ENCODE results near the gene ANO9. TPM values are rescaled to one million over a fixed set of nuclear protein-coding genes. Genes with fewer than 3 reads are reported as not detected.

ANO9 gene
- total and polyA plus RNA-seq, 8 donors, result 4.0 to 28.0 (median 8.0) TPM

DNA sequence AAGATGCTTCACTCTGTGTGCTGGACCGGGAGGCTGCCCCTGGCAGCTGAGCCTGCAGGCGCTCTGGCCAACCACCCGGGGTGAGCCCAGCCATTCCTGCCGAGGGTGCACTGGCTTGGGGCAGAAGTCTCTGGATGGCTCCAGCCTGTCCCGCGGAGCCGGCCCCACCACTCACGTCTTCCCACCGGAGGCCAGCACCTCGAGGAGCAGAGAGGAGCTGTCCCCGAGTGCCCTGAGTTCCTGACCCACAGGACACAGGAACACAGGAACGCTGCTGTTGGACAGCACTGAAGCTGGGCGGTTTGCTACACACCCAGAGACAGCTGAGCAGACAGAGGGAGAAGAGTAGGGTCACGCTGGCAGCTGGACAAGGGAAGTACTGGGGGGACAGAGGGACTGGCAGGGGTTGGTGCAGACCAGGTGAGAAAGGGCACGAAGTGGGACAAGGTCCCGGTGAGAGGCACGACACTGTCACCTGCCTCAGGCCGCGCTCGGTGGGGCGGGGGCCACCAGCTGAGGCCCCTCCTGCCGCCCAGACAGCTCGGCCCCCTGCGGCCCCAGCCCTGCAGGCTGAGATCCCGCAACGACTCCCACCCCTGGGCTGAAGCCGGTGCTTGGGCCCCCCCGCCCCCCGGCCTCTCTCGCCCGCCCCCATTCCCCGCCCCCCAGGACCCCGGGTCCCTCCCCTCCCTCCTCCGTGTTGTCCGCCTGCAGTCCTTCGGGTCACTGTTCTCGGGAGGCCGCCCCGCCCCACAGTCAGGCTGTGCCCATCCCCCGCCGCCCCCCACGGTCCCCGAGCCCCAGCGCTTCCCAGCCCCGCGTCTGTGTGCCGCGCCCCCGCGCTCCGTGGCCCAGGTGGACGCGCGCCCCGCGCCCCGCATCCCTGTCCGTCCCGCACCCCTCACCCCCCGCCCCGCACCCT, 73.1 kb downstream of the ANO9 start:
- H3K27me3 ChIP-seq, result peaks cover 22 to 76% of the 10 kb centered on the region in 2 donors
- intact Hi-C loops (cut with DNase I), result no loop called here
- ATAC-seq, result peak; percentile 12

DNA sequence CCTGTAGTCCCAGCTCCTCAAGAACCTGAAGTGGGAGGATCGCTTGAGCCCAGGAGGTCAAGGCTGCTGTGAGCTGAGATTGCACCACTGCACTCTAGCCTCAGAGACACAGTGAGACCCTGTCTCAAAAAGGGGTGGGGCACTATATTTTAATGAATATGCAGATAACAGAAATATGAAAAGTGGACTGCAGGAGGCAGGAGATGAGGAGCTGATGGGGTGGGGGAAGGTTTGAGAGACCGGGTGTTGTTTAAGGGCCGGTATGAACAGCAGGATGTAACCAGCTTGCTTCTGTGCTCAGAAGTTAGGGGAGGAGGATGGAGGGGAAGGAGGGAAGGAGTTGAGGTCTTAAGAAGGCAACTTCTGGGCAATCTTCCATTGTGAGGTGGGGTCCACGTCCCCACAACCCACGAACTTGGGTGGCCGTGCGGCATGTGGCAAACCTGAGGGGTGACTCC, 73.8 kb downstream of the ANO9 start:
- intact Hi-C loops (cut with DNase I), result no loop called here
- no peak overlapping the region for H3K4me3 ChIP-seq
- TF ChIP-seq, protein P1, sequence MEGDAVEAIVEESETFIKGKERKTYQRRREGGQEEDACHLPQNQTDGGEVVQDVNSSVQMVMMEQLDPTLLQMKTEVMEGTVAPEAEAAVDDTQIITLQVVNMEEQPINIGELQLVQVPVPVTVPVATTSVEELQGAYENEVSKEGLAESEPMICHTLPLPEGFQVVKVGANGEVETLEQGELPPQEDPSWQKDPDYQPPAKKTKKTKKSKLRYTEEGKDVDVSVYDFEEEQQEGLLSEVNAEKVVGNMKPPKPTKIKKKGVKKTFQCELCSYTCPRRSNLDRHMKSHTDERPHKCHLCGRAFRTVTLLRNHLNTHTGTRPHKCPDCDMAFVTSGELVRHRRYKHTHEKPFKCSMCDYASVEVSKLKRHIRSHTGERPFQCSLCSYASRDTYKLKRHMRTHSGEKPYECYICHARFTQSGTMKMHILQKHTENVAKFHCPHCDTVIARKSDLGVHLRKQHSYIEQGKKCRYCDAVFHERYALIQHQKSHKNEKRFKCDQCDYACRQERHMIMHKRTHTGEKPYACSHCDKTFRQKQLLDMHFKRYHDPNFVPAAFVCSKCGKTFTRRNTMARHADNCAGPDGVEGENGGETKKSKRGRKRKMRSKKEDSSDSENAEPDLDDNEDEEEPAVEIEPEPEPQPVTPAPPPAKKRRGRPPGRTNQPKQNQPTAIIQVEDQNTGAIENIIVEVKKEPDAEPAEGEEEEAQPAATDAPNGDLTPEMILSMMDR (IDR thresholded peaks at IDR 0.05), result no peak
- peaks cover 22 to 76% of the 10 kb centered on the region in 2 donors for H3K27me3 ChIP-seq
- no peak overlapping the region for H3K27ac ChIP-seq
- H3K4me1 ChIP-seq, result peaks cover 0 to 6% of the 10 kb centered on the region in 2 donors
- no peak for DNase-seq
- no peaks in the 10 kb centered on the region for H3K9me3 ChIP-seq
- H3K36me3 ChIP-seq, result no peaks in the 10 kb centered on the region
- ATAC-seq, result no peak

More for the DNA sequence above, 73.1 kb downstream of the ANO9 start:
- Histone ChIP-seq H3K27ac (no peak overlapping the region), H3K36me3 (no peaks in the 10 kb centered on the region), H3K4me3 (no peak overlapping the region), H3K9me3 (no peaks in the 10 kb centered on the region), H3K4me1 (peaks cover 0 to 6% of the 10 kb centered on the region in 2 donors)
- DNase-seq, result peak in 1 of 4 donors; percentile 33
- TF ChIP-seq, protein P1 (IDR thresholded peaks at IDR 0.05), result no peak

Other genes starting within 250 kb of the ANO9 start
- not detected for gene SCGB1C1, start 248.9 kb downstream of the ANO9 start, total RNA-seq
- gene SCGB1C1, start 248.9 kb downstream of the ANO9 start, polyA plus RNA-seq (ENCODE audit: insufficient read length in 6 of 6), result not detected
- gene BET1L, start 234.6 kb downstream of the ANO9 start, total RNA-seq, result 10 to 100 TPM; 46.0 to 53.6 TPM
- 10 to 100 TPM; 36.1 to 50.7 (median 40.5) TPM for gene BET1L, start 234.6 kb downstream of the ANO9 start, polyA plus RNA-seq (ENCODE audit: insufficient read length in 6 of 6)
- gene RIC8A, start 234.3 kb downstream of the ANO9 start, total RNA-seq, result 100 to 1,000 TPM; 100 to 117 TPM
- gene RIC8A, start 234.3 kb downstream of the ANO9 start, polyA plus RNA-seq (ENCODE audit: insufficient read length in 6 of 6), result 10 to 100 TPM; 74.4 to 85.1 (median 76.6) TPM
- 10 to 100 TPM; 13.5 to 15.1 TPM for gene SIRT3, start 205.7 kb downstream of the ANO9 start, total RNA-seq
- gene SIRT3, start 205.7 kb downstream of the ANO9 start, polyA plus RNA-seq (ENCODE audit: insufficient read length in 6 of 6), result 10 to 100 TPM; 28.6 to 36.6 (median 29.8) TPM
- 100 to 1,000 TPM in 1 of 2 donors, 10 to 100 TPM in 1; 78.0 to 131 TPM for gene PSMD13, start 205.0 kb downstream of the ANO9 start, total RNA-seq
- 100 to 1,000 TPM; 132 to 157 (median 151) TPM for gene PSMD13, start 205.0 kb downstream of the ANO9 start, polyA plus RNA-seq (ENCODE audit: insufficient read length in 6 of 6)
- gene NLRP6, start 163.6 kb downstream of the ANO9 start, total RNA-seq, result 1 to 10 TPM in 1 of 2 donors, under 1 TPM in 1; 0.26 to 1.5 TPM
- gene NLRP6, start 163.6 kb downstream of the ANO9 start, polyA plus RNA-seq (ENCODE audit: insufficient read length in 6 of 6), result under 1 TPM in 2 of 6 donors, not detected in 4; 0.06 to 0.08 TPM
- gene PGGHG, start 152.9 kb downstream of the ANO9 start, total RNA-seq, result 10 to 100 TPM; 47.7 to 75.3 TPM
- gene PGGHG, start 152.9 kb downstream of the ANO9 start, polyA plus RNA-seq (ENCODE audit: insufficient read length in 6 of 6), result 10 to 100 TPM; 14.2 to 22.9 (median 19.5) TPM
- not detected for gene IFITM5, start 142.5 kb downstream of the ANO9 start, total RNA-seq
- under 1 TPM in 4 of 6 donors, not detected in 2; 0.18 to 0.91 (median 0.57) TPM for gene IFITM5, start 142.5 kb downstream of the ANO9 start, polyA plus RNA-seq (ENCODE audit: insufficient read length in 6 of 6)
- gene IFITM2, start 134.2 kb downstream of the ANO9 start, total RNA-seq, result 100 to 1,000 TPM; 398 to 886 TPM
- 100 to 1,000 TPM; 106 to 184 (median 152) TPM for gene IFITM2, start 134.2 kb downstream of the ANO9 start, polyA plus RNA-seq (ENCODE audit: insufficient read length in 6 of 6)
- 100 to 1,000 TPM in 1 of 2 donors, 10 to 100 TPM in 1; 98.7 to 149 TPM for gene IFITM1, start 128.0 kb downstream of the ANO9 start, total RNA-seq
- gene IFITM1, start 128.0 kb downstream of the ANO9 start, polyA plus RNA-seq (ENCODE audit: insufficient read length in 6 of 6), result 10 to 100 TPM in 5 of 6 donors, 1 to 10 TPM in 1; 6.3 to 20.1 (median 13.7) TPM
- 1,000 to 10,000 TPM in 1 of 2 donors, 100 to 1,000 TPM in 1; 724 to 1,115 TPM for gene IFITM3, start 121.2 kb downstream of the ANO9 start, total RNA-seq
- gene IFITM3, start 121.2 kb downstream of the ANO9 start, polyA plus RNA-seq (ENCODE audit: insufficient read length in 6 of 6), result 100 to 1,000 TPM; 269 to 498 (median 350) TPM
- 1 to 10 TPM; 1.4 to 2.3 TPM for gene B4GALNT4, start 72.5 kb downstream of the ANO9 start, total RNA-seq
- 10 to 100 TPM; 47.9 to 78.7 (median 59.0) TPM for gene B4GALNT4, start 72.5 kb downstream of the ANO9 start, polyA plus RNA-seq (ENCODE audit: insufficient read length in 6 of 6)
- 10 to 100 TPM; 43.3 to 48.6 TPM for gene PKP3, start 47.8 kb downstream of the ANO9 start, total RNA-seq
- gene PKP3, start 47.8 kb downstream of the ANO9 start, polyA plus RNA-seq (ENCODE audit: insufficient read length in 6 of 6), result 10 to 100 TPM; 11.0 to 15.5 (median 12.6) TPM
- gene SIGIRR, start 27.0 kb downstream of the ANO9 start, total RNA-seq, result 10 to 100 TPM; 59.0 to 74.8 TPM
- 10 to 100 TPM; 24.2 to 43.7 (median 30.3) TPM for gene SIGIRR, start 27.0 kb downstream of the ANO9 start, polyA plus RNA-seq (ENCODE audit: insufficient read length in 6 of 6)
- 10 to 100 TPM; 25.6 to 27.9 TPM for gene PTDSS2, start 8.3 kb upstream of the ANO9 start, total RNA-seq
- gene PTDSS2, start 8.3 kb upstream of the ANO9 start, polyA plus RNA-seq (ENCODE audit: insufficient read length in 6 of 6), result 10 to 100 TPM; 21.5 to 30.3 (median 24.8) TPM
- gene RNH1, start 65.2 kb upstream of the ANO9 start, total RNA-seq, result 100 to 1,000 TPM; 185 to 243 TPM
- gene RNH1, start 65.2 kb upstream of the ANO9 start, polyA plus RNA-seq (ENCODE audit: insufficient read length in 6 of 6), result 100 to 1,000 TPM in 1 of 6 donors, 10 to 100 TPM in 5; 69.3 to 112 (median 88.3) TPM
- 10 to 100 TPM; 43.2 to 52.4 TPM for gene HRAS, start 93.6 kb upstream of the ANO9 start, total RNA-seq
- gene HRAS, start 93.6 kb upstream of the ANO9 start, polyA plus RNA-seq (ENCODE audit: insufficient read length in 6 of 6), result 10 to 100 TPM; 32.4 to 40.6 (median 37.1) TPM
- 1 to 10 TPM; 1.8 to 3.1 TPM for gene LRRC56, start 95.5 kb upstream of the ANO9 start, total RNA-seq
- 1 to 10 TPM; 2.1 to 4.7 (median 2.9) TPM for gene LRRC56, start 95.5 kb upstream of the ANO9 start, polyA plus RNA-seq (ENCODE audit: insufficient read length in 6 of 6)
- gene LMNTD2, start 118.7 kb upstream of the ANO9 start, total RNA-seq, result 1 to 10 TPM; 4.1 to 4.5 TPM
- 1 to 10 TPM; 1.6 to 5.2 (median 2.5) TPM for gene LMNTD2, start 118.7 kb upstream of the ANO9 start, polyA plus RNA-seq (ENCODE audit: insufficient read length in 6 of 6)
- gene RASSF7, start 119.0 kb upstream of the ANO9 start, total RNA-seq, result 10 to 100 TPM; 42.1 to 57.2 TPM
- 10 to 100 TPM; 17.6 to 31.1 (median 26.3) TPM for gene RASSF7, start 119.0 kb upstream of the ANO9 start, polyA plus RNA-seq (ENCODE audit: insufficient read length in 6 of 6)
- gene PHRF1, start 134.5 kb upstream of the ANO9 start, total RNA-seq, result 10 to 100 TPM; 23.9 to 32.7 TPM
- gene PHRF1, start 134.5 kb upstream of the ANO9 start, polyA plus RNA-seq (ENCODE audit: insufficient read length in 6 of 6), result 10 to 100 TPM; 18.6 to 29.5 (median 23.5) TPM
- gene IRF7, start 173.9 kb upstream of the ANO9 start, total RNA-seq, result 10 to 100 TPM; 38.8 to 50.4 TPM
- 10 to 100 TPM in 5 of 6 donors, 1 to 10 TPM in 1; 9.8 to 14.7 (median 12.8) TPM for gene IRF7, start 173.9 kb upstream of the ANO9 start, polyA plus RNA-seq (ENCODE audit: insufficient read length in 6 of 6)
- gene CDHR5, start 182.9 kb upstream of the ANO9 start, total RNA-seq, result not detected
- under 1 TPM; 0.46 to 0.77 (median 0.69) TPM for gene CDHR5, start 182.9 kb upstream of the ANO9 start, polyA plus RNA-seq (ENCODE audit: insufficient read length in 6 of 6)
- not detected for gene SCT, start 185.2 kb upstream of the ANO9 start, total RNA-seq
- gene SCT, start 185.2 kb upstream of the ANO9 start, polyA plus RNA-seq (ENCODE audit: insufficient read length in 6 of 6), result 1 to 10 TPM; 1.6 to 3.0 (median 2.5) TPM
- gene DRD4, start 195.3 kb upstream of the ANO9 start, total RNA-seq, result under 1 TPM; 0.29 to 0.52 TPM
- 1 to 10 TPM in 2 of 6 donors, under 1 TPM in 4; 0.51 to 1.0 (median 0.82) TPM for gene DRD4, start 195.3 kb upstream of the ANO9 start, polyA plus RNA-seq (ENCODE audit: insufficient read length in 6 of 6)

All from left lung (tissue), 10 donors.